ACC112 (cell line): ENCODE measurements around the gene NUP98.
"Not testable (repeated sequence)": the region's sequence is repeated elsewhere in the genome, so short reads cannot be mapped to it uniquely, and the experiment has no call there.

ENCODE experiments used
- H2AFZ ChIP-seq: fragments of 200-600 bp; sonication (generic); one replicate; pipeline ENCODE4 v1.6.0; 2017; ENCODE audit warnings: antibody characterized with exemption, low read length; ENCODE audit not compliant: unreplicated experiment
- H3K27ac ChIP-seq: fragments of 200-600 bp; sonication (generic); 2 replicates; pipeline ENCODE4 v1.5.1; 2014; ENCODE audit warnings: low read depth, mild to moderate bottlenecking, antibody characterized with exemption, low read length, moderate library complexity
- H3K27me3 ChIP-seq: fragments of 200-600 bp; sonication (generic); 2 replicates; pipeline ENCODE4 v1.6.1; 2014; ENCODE audit warnings: mild to moderate bottlenecking, antibody characterized with exemption, low read length, moderate library complexity, mixed read lengths; ENCODE audit not compliant: insufficient read depth
- H3K36me3 ChIP-seq: fragments of 200-600 bp; sonication (generic); 2 replicates; pipeline ENCODE4 v1.6.1; 2016; ENCODE audit warnings: mild to moderate bottlenecking, antibody characterized with exemption, low read length, moderate library complexity, mixed read lengths; ENCODE audit not compliant: insufficient read depth
- H3K4me1 ChIP-seq: fragments of 200-600 bp; sonication (generic); one replicate; pipeline ENCODE4 v1.6.1; 2016; ENCODE audit warnings: low read length, mixed read lengths; ENCODE audit not compliant: insufficient read depth, unreplicated experiment, control insufficient read depth
- H3K4me3 ChIP-seq: fragments of 200-600 bp; sonication (generic); 2 replicates; pipeline ENCODE4 v1.5.1; 2014; ENCODE audit warnings: mild to moderate bottlenecking, low read depth, low read length
- H3K79me2 ChIP-seq: fragments of 200-600 bp; sonication (generic); one replicate; pipeline ENCODE4 v1.6.0; 2016; ENCODE audit warnings: low read length; ENCODE audit not compliant: control insufficient read depth, unreplicated experiment, insufficient read depth

The NUP98 gene

DNA sequence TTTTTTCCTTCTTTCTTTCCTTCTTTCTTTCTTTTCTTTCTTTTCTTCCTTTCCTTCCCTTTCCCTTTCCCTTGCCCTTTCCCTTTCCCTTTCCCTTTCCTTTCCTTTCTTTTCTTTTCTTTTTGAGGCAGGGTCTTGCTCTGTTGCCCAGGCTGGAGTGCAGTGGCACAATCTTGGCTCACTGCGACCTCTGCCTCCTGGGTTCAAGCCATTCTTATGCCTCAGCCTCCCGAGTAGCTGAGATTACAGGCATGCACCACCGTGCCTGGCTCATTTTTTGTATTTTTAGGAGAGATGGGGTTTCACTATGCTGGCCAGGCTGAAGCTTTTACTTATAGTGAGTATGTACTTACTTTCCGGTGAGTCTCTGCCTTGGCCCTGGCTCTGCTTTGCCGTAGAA lies 17.5 kb upstream of the NUP98 start:
- not testable (repeated sequence) for H3K36me3 ChIP-seq, H2AFZ ChIP-seq, H3K27ac ChIP-seq, H3K4me1 ChIP-seq, H3K27me3 ChIP-seq, H3K4me3 ChIP-seq, H3K79me2 ChIP-seq

DNA sequence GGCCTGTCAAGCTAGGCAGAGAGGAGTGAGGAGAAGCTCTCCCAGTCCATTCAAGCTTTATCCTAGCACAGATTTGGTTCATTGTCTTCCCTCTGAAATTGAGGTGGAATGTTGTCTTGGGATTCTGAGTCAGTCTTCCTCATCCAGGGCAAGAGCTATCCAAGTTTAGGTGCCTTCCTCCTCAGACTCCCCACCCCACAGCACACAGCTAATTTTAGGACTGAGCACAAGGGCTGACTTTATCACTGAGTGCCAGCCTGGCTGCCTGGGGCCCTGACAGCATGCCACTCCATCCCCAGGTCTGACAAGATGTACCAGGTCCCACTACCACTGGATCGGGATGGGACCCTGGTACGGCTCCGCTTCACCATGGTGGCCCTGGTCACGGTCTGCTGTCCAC lies 13.6 kb upstream of the NUP98 start:
- Histone ChIP-seq H3K4me1 (peaks cover 6% of the 10 kb centered on the region), H3K36me3 (no peaks in the 10 kb centered on the region), H3K27ac (no peak overlapping the region), H3K27me3 (no peaks in the 10 kb centered on the region), H3K4me3 (no peak overlapping the region), H2AFZ (no peak overlapping the region), H3K79me2 (no peaks in the 10 kb centered on the region)

DNA sequence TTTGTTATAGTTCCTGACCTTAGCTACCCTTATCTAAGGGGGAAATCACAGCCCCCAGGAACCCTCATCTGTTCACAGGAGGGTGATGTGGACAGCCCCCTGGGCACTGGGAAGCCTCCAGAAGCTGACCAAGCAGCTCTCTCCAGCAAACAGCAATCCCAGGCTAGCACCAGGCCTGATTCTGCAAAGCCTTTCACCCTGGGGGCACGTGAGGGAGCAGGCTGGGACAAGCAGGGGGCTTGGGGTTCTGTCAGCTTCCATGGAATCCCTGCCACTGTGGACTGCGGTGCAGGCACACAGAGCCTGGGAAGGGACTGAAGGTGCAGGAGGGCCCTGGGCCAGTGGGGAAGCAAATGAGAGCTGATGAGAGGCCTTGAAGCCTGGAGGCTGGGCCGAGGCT lies 13.1 kb upstream of the NUP98 start:
- Histone ChIP-seq H3K4me1 (peaks cover 6% of the 10 kb centered on the region), H3K27me3 (no peaks in the 10 kb centered on the region), H3K79me2 (no peaks in the 10 kb centered on the region), H2AFZ (no peak overlapping the region), H3K4me3 (no peak overlapping the region), H3K27ac (no peak overlapping the region), H3K36me3 (no peaks in the 10 kb centered on the region)

DNA sequence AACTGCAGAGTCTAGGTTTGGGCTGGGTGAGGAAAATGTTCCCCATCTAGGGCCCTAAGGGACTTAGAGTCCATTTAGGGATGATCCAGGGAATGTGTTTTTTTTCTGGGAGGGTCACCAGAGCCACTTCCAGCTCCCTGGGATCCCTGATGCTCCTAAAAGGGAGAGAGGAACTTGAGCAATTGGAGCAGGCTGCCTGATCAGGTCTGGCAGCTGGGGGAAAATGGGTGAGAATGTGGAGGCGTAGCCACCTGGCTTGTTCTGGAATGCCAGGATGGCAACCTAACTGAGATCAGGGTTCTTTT lies 12.2 kb upstream of the NUP98 start:
- no peak overlapping the region for H3K4me3 ChIP-seq
- no peak overlapping the region for H3K27ac ChIP-seq

DNA sequence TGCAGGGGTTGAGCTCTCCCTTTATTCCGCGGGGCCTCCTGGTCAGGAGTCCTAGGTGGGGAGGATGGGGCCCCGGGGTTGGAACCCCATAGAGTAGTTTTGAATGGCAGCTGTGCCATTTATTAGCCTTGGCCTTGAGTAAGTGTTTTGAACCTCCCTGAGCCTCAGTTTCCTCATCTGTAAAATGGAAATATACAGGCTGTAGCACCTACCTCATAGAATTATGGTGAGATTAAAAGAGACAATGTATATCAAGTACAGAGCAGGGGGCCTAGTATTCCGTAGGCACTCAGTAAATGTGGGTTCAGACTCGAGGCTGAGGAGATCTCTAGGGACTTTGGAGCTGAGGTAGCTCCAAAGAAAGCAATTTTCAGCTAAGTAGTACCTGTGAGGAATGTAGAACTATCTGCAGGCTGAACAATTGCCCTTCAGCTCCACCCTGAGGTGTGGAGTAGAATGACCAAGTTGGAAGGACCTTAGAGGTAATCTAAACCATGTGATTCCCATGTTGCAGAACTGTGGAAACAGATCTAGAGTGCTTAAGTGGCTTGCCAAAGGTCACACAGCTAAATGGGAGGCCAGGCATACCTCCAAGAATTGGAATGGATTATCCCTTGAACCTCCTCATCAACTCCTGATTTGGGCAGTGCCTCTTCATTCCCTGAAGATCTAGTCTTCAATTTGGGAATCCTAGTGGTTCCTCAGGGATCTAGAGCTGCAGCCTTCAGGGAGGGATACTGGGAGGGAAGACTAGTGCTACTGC lies 11.7 kb upstream of the NUP98 start:
- Histone ChIP-seq H3K4me1 (peaks cover 10% of the 10 kb centered on the region), H2AFZ (peak overlapping the region; percentile 40), H3K27me3 (no peaks in the 10 kb centered on the region), H3K4me3 (peak overlapping the region; percentile 93), H3K79me2 (no peaks in the 10 kb centered on the region), H3K27ac (no peak overlapping the region), H3K36me3 (no peaks in the 10 kb centered on the region)

More for the DNA sequence above, 12.2 kb upstream of the NUP98 start:
- Histone ChIP-seq H2AFZ (no peak overlapping the region), H3K79me2 (no peaks in the 10 kb centered on the region), H3K36me3 (no peaks in the 10 kb centered on the region), H3K4me1 (peaks cover 6% of the 10 kb centered on the region), H3K27me3 (no peaks in the 10 kb centered on the region)

DNA sequence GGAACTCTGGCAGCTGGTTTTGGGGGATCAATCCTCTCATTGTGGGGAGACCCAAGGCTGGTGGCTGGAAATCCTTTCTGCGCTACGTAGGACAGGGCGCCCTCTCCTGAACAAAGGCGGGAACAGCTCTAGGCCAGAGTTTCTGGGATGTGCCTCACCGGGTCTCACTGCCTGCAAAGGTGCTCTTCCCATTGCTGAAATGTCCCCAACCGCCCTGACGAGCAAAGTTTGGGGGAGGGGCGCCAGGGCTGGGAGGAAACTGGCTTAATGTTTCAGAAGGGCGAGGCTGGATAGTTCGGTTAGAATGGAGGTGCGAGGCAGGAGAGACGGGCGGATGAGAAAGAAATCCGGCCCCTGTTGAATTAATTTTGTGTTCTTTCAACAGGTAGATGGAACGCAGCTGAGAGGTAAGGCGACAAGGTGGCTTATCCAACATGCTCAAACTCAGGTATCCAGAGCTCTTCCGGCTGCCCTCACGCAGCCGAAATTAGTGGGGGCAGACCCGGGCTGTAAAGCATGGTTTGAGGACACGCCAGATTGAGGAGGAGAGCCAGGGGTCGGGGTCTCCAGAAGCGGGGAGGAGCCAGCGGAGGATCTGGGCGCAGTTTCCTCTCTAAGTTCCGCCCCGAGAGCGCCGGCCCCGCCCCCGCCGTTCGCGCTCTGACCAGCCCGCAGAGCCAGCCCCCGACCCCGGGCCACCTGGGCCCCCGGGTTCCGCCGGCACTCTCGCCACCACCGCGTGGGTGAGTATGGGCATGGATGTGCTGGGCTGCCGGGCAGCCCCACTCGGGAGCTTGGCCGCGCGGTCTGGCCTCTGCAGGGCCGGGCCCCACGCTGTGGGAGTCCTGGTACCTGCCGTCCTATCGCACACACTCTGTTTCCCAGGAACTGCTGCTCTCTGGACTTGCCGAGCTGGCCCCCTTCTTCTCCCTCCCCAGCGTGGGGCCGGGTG lies 10.8 kb upstream of the NUP98 start, which contains the start of gene PGAP2:
Gene PGAP2 (plus strand): TSS at position 652 of the 952 bp plus-strand sequence. CDS start 2,700 bp downstream, outside the sequence.
- H3K27ac ChIP-seq, result no peak within 1 kb of the TSS
- no peaks in the 10 kb centered on the region for H3K27me3 ChIP-seq

DNA sequence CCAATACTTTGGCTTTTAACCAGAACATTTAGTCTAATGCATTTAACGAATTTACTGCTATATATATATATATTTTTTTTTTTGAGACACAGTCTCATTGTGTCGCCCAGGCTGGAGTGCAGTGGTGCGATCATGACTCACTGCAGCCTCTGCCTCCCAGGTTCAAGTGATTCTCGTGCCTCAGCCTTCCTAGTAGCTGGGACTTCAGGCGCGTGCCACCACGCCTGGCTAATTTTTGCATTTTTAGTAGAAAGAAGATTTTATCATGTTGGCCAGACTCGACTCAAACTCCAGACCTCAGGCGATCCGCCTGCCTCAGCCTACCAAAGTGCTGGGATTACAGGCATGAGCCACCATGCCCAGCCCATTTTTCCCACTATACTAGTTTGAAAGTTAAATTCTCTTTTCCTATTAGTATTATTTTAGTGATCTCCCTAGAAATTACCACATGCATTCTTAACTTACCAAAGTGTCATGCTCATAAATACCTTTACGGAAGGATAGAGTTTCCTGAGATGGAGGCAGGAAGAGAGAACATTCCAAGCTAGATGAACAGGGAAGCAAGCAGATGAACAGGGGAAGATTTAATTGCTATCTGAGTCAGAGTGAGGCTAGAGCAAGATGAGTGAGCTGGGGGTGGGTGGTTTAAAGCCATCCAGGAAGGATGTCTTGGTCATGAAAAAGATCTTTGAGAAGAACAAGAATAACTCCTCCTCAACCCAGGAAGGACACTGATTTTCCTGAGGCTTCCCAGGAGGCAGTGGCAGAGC lies 6.6 kb upstream of the NUP98 start:
- Histone ChIP-seq H2AFZ (no peak overlapping the region), H3K27me3 (no peaks in the 10 kb centered on the region), H3K4me1 (peaks cover 15% of the 10 kb centered on the region), H3K79me2 (peaks cover 3% of the 10 kb centered on the region), H3K36me3 (no peaks in the 10 kb centered on the region), H3K27ac (peak overlapping the region; percentile 52), H3K4me3 (no peak overlapping the region)

More for the DNA sequence above, 10.8 kb upstream of the NUP98 start, which contains the start of gene PGAP2:
- peak within 1 kb of the TSS; percentile 93 for H3K4me3 ChIP-seq
- H3K36me3 ChIP-seq, result no peaks in the 10 kb centered on the region
- no peaks in the 10 kb centered on the region for H3K79me2 ChIP-seq
- H3K4me1 ChIP-seq, result peaks cover 13% of the 10 kb centered on the region
- H2AFZ ChIP-seq, result peak within 1 kb of the TSS; percentile 98

DNA sequence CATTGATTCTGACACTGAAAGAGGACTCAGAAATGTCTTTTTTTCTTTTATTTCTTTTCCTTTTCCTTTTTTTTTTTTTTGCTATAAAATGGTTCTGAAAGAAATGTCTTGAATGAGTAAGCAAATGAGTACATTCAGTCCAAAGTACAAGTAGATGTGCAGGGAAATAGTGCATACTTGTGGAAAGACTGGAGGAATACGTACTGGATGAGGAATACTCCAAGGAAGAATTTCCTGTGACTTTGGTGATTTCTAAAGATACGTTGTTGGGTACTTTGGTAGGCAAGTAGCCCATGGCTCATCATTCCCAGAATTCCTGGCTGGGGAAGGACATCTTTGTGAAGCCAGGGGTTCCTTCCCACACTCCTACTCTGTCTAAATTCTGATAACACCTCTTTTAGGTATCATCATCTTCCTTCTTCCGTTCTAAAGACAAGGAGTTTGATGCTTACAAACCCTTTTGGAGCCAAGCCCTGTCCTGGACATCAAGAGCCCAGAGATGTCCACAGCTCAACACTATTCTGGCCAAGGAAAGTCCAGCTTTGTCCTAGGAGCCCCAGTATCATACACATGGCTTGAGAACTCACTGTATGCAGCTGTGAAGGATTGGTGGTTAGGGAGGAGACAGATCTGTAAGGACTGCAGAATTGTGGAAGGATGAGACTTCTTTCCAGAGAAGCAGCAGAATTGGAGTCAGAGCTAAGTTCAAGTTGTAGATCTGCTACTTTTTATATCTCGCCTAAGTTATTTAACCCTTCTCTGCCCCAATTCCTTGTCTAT lies 4.8 kb upstream of the NUP98 start:
- H3K4me1 ChIP-seq, result peaks cover 21% of the 10 kb centered on the region
- H2AFZ ChIP-seq, result peak overlapping the region; percentile 71
- H3K79me2 ChIP-seq, result peaks cover 6% of the 10 kb centered on the region
- H3K36me3 ChIP-seq, result no peaks in the 10 kb centered on the region
- peak overlapping the region; percentile 44 for H3K27ac ChIP-seq
- H3K27me3 ChIP-seq, result no peaks in the 10 kb centered on the region
- no peak overlapping the region for H3K4me3 ChIP-seq

DNA sequence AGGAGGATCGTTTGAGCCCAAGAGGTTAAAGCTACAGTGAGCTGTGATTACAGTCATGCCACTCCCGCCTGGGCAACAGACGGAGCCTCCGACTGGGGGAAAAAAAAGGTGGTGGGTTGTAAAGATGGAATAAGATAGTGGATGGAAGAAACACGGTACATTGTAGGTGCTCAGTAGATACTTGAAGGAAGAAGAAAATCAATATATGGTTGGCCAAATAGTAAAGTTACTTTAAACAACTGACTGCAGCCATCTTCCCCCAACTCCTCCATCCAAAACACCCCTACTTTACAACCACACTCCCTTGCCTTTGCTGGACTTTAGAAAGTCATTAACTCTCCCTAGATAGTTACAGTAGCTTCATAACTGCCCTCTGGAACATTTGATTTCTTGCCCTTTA lies 2.5 kb upstream of the NUP98 start:
- Histone ChIP-seq H3K4me1 (peaks cover 25% of the 10 kb centered on the region), H3K27me3 (no peaks in the 10 kb centered on the region), H3K36me3 (no peaks in the 10 kb centered on the region), H3K4me3 (no peak overlapping the region), H3K27ac (no peak overlapping the region), H2AFZ (no peak overlapping the region), H3K79me2 (peaks cover 30% of the 10 kb centered on the region)

DNA sequence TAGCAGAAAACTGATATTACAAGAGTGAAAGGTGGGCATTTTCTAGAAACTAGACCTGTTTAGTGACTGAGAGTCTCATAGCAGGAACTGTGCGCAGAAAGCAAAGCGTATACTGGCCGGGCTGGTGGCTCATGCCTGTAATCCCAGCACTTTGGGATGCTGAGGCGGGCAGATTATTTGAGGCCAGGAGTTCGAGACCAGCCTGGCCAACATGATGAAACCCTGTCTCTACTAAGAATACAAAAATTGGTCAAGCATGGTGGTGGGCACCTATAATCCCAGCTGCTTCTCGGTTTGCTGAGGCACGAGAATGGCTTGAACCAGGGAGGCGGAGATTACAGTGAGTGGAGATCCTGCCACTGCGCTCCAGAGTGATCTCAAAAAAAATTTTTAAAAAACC lies 1.8 kb upstream of the NUP98 start:
- no peak overlapping the region for H3K4me3 ChIP-seq
- no peak overlapping the region for H3K27ac ChIP-seq
- H3K79me2 ChIP-seq, result peaks cover 37% of the 10 kb centered on the region

More for the DNA sequence above, 1.8 kb upstream of the NUP98 start:
- Histone ChIP-seq H3K27me3 (no peaks in the 10 kb centered on the region), H2AFZ (no peak overlapping the region), H3K36me3 (no peaks in the 10 kb centered on the region), H3K4me1 (peaks cover 22% of the 10 kb centered on the region)
